AG04450 (cell line): ENCODE measurements around the gene AZU1. TPM values are rescaled to one million over a fixed set of nuclear protein-coding genes. Genes with fewer than 3 reads are reported as not detected.

Source experiments
- CTCF ChIA-PET: fragments of 300-600, 350-600 bp; formaldehyde crosslinking; extraction: SDS; loops from one replicate; lab custom pipeline; 2022; ENCODE audit warnings: antibody characterized with exemption, inconsistent platforms; lab: Charles Lee
- POLR2A ChIA-PET: fragments of 350-600 bp; formaldehyde crosslinking; extraction: SDS; loops from one replicate; lab custom pipeline; 2021; ENCODE audit warnings: antibody characterized with exemption, inconsistent platforms; lab: Yijun Ruan, JAX
- DNase-seq: peaks from one replicate; pipeline ENCODE4 v3.0.0-alpha.2; 2011; ENCODE audit warnings: low read depth, low spot score
- H3K27ac ChIP-seq: one replicate; pipeline ENCODE4 v1.5.1; 2012; ENCODE audit warnings: low read depth, low read length, control low read depth
- H3K27me3 ChIP-seq: one replicate; pipeline ENCODE4 v1.6.0; 2012; ENCODE audit warnings: low read length; ENCODE audit not compliant: control insufficient read depth, insufficient read depth
- H3K4me3 ChIP-seq: 2 replicates; pipeline ENCODE4 v1.5.1; 2011; ENCODE audit warnings: mild to moderate bottlenecking, low read depth, low read length, control low read depth
- H3K9me3 ChIP-seq: 2 replicates; pipeline ENCODE4 v1.5.1; 2012; ENCODE audit warnings: low read length; ENCODE audit not compliant: control insufficient read depth, insufficient read depth
- polyA plus RNA-seq: library from polyadenylated mRNA; depleted of rRNA; stranded (reverse); fragments of >200 nt; gene quantifications from 2 replicates; pipeline ENCODE4 v1.2.3, GENCODE V29; 2011
- TF ChIP-seq, protein P1 (sequence below): IDR thresholded peaks from 2 replicates; pipeline ENCODE4 v1.5.1; 2011; ENCODE audit warnings: low read depth, low read length, control low read depth, inconsistent platforms

The AZU1 gene
- polyA plus RNA-seq, 1 experiment, result 0.04 TPM

DNA sequence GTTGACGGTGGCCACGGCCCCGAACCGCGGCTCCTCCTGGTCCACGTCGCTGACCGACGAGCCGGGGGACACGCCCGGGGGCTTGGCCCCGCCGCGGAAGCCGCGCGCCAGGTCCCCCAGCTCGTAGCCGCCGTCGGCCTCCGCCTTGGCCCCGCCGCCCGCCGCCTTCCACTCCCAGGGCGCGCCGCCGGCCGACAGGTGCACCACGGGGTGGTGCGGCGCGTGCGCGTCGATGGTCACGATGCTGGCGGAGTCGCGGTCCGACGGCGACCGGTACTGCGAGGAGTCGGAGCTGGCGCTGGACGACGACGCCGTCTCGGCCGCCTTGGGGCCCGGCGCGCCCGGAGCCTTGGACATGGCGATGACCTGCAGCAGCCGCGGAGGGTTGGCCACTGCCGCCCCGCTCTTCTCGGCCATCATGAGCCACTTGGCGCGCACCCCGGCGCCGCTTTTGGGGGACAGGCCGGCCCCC is 14.9 kb upstream of the AZU1 start:
- Histone ChIP-seq H3K4me3 (no peak overlapping the region), H3K27me3 (no peaks in the 10 kb centered on the region), H3K9me3 (peaks cover 34% of the 10 kb centered on the region; the same call in 1 of the 2 replicates), H3K27ac (no peak overlapping the region)
- TF ChIP-seq, protein P1, sequence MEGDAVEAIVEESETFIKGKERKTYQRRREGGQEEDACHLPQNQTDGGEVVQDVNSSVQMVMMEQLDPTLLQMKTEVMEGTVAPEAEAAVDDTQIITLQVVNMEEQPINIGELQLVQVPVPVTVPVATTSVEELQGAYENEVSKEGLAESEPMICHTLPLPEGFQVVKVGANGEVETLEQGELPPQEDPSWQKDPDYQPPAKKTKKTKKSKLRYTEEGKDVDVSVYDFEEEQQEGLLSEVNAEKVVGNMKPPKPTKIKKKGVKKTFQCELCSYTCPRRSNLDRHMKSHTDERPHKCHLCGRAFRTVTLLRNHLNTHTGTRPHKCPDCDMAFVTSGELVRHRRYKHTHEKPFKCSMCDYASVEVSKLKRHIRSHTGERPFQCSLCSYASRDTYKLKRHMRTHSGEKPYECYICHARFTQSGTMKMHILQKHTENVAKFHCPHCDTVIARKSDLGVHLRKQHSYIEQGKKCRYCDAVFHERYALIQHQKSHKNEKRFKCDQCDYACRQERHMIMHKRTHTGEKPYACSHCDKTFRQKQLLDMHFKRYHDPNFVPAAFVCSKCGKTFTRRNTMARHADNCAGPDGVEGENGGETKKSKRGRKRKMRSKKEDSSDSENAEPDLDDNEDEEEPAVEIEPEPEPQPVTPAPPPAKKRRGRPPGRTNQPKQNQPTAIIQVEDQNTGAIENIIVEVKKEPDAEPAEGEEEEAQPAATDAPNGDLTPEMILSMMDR, result no peak
- DNase-seq, result no peak
- ChIA-PET POLR2A (interaction anchor here (1.0 kb wide), 1 partner anchor 14 kb away, joined by 5 read pairs; no protein-coding TSS in a partner anchor), CTCF (no interaction called here)

DNA sequence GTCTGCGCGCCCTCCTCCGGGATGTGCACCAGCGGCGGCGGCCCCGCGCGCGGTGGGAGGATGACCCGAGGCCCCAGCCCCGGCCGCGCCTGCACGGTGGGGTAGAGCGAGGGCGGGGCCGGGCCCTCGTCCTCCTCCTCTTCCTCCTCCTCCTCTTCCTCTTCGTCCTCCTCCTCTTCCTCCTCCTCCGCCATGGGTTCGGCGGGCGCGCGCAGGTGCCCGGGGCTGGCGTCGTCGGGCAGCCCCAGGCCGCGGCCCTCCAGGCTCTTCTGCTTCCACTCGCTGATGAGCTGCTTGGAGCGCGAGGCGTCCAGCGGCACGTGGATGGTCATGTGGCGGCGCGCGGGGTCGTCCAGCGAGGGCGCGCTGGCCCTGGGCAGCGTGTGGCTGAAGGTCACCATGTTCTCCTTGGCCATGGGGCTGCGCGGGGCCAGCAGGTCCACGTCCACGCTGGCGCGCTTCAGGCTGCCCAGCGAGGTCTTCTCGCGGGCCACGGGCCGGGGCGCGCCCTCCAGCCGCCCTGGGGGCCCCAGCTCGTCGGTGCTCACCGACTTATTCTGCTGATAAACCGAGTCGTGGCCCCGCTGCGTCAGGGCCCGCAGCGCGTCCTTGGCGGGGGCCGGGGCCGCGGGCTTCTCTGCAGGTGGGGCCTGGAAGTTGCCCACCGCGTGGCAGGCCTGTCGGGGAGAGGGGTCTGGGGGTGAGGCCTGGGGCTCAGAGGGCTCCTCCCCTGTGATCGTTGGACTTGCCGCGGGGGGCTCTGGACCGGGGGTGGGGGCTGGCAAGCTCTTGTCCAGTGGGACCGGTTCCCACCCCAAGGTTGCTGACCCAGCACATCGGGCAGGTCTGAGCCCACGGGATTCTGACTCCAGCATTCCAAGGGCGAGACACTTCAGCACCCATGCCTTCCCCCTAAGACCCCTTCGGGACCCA is 14.2 kb upstream of the AZU1 start:
- Histone ChIP-seq H3K27ac (no peak overlapping the region), H3K27me3 (no peaks in the 10 kb centered on the region), H3K9me3 (peaks cover 34% of the 10 kb centered on the region; the same call in 1 of the 2 replicates), H3K4me3 (no peak overlapping the region)
- CTCF ChIA-PET, result no interaction called here
- DNase-seq, result no peak
- TF ChIP-seq, protein P1, result no peak
- POLR2A ChIA-PET, result interaction anchor here (0.7 to 1.0 kb wide), 2 partner anchors 11 to 15 kb away, joined by 3 to 5 read pairs; no protein-coding TSS in a partner anchor

DNA sequence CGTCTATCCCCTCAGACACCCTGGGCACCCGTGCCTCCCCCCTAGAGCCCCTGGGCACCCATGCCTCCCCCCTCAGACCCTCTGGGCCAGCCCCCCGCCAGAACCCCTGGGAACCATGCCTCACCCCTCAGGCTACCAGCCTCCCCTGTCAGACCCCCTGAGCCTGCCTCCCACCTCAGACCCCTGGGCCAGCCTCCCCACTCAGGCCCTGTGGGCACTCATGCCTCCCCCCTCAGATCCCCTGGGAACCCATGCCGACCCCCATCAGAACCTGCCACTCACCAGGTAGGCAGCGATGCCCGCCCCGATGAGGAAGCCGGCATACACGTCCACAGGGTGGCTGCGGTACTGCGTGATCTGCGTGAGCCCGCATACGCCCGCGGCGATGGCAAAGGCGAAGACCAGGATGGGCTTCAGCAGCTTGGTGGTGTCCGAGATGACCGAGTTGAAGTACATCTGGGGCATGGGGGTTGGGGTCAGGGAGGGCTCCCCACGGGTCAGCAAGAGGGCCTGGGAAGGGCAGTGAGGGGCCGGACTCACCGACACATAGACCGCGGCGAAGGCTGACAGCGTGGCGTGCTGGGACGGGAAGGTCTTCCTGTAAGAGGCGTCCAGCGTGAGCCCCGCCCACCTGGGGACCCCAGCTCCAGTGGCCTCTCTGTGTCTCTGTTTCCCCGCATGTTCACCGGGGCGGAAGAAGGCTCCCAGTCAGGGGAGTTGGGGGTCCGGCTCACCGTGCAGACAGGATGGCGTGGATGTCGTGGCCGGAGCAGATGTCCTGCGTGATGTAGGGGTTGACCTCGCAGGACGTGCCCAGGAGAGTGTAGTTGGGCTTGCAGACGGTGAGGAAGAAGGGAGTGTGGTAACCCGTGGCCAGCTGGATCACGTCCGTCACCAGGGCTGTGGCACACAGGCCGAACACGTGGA is 13.2 kb upstream of the AZU1 start:
- TF ChIP-seq, protein P1, result no peak
- Histone ChIP-seq H3K4me3 (no peak overlapping the region), H3K27ac (no peak overlapping the region), H3K27me3 (no peaks in the 10 kb centered on the region), H3K9me3 (peaks cover 34% of the 10 kb centered on the region; the same call in 1 of the 2 replicates)
- ChIA-PET CTCF (no interaction called here), POLR2A (no interaction called here)
- DNase-seq, result no peak

- ChIA-PET POLR2A (interaction anchor here (0.6 kb wide), 3 partner anchors 39 to 167 kb away, joined by 3 to 5 read pairs (median 3); no protein-coding TSS in a partner anchor), CTCF (interaction anchor here (0.5 kb wide), 1 partner anchor 224 kb away, joined by 3 read pairs; no protein-coding TSS in a partner anchor)
- Histone ChIP-seq H3K27ac (no peak overlapping the region), H3K4me3 (no peak overlapping the region), H3K27me3 (no peaks in the 10 kb centered on the region), H3K9me3 (peaks cover 34% of the 10 kb centered on the region; the same call in 1 of the 2 replicates)
- DNase-seq, result no peak
- TF ChIP-seq, protein P1, result no peak
Measured at GRCh38 chr19:815079-815774, 12.4 kb upstream of the AZU1 start.
